Natural killer cell (primary cell): ENCODE data around the gene OGFOD3. TPM values are rescaled to one million over a fixed set of nuclear protein-coding genes. Genes with fewer than 3 reads are reported as not detected.
A peak's percentile ranks its signal among the peaks of the same experiment; 100 is the strongest.

ENCODE experiments used
- ATAC-seq, 3 donors: fragments of 150-1000 bp in 2 of 3; fragments of 200-7000 bp in 1 of 3; cut with Tn5 transposase; 1 replicate in 1 of 3; 2 replicates in 2 of 3; pipeline ENCODE4 v1.10.0; 2021; ENCODE audit warnings: mild to moderate bottlenecking in 2 of 3, moderate library complexity in 2 of 3
- DNase-seq, 2 donors: peaks; one replicate each; pipeline versions ENCODE4 v3.0.0 to v3.0.0-alpha.2; 2013 to 2021; ENCODE audit warnings: mixed read lengths in 1 of 2
- H3K27ac ChIP-seq: one replicate; pipeline ENCODE4 v1.5.1; 2013; ENCODE audit warnings: mild to moderate bottlenecking, low read length
- H3K27me3 ChIP-seq: one replicate; pipeline ENCODE4 v1.6.1; 2013; ENCODE audit warnings: low read length; ENCODE audit not compliant: control insufficient read depth, insufficient read depth
- H3K36me3 ChIP-seq: one replicate; pipeline ENCODE4 v1.6.1; 2013; ENCODE audit warnings: low read length; ENCODE audit not compliant: control insufficient read depth, insufficient read depth
- H3K4me1 ChIP-seq: one replicate; pipeline ENCODE4 v1.6.1; 2013; ENCODE audit warnings: low read length; ENCODE audit not compliant: control insufficient read depth, insufficient read depth
- H3K4me3 ChIP-seq: one replicate; pipeline ENCODE4 v1.5.1; 2013; ENCODE audit warnings: low read length
- H3K9me3 ChIP-seq: one replicate; pipeline ENCODE4 v1.6.1; 2013; ENCODE audit warnings: low read length; ENCODE audit not compliant: control insufficient read depth, insufficient read depth
- H3K27ac Mint-ChIP-seq, 2 donors: one replicate each; pipeline ENCODE4 v1.8.0; 2022; ENCODE audit warnings: mild to moderate bottlenecking in 2 of 2, mixed read lengths in 2 of 2, moderate library complexity in 1 of 2
- H3K27me3 Mint-ChIP-seq, 2 donors: one replicate each; pipeline ENCODE4 v1.8.0; 2022; ENCODE audit warnings: low read depth in 2 of 2, mixed read lengths in 2 of 2
- H3K36me3 Mint-ChIP-seq: one replicate; pipeline ENCODE4 v1.8.0; 2022; ENCODE audit warnings: mixed read lengths
- H3K4me1 Mint-ChIP-seq, 2 donors: one replicate each; pipeline ENCODE4 v1.8.0; 2022; ENCODE audit warnings: mixed read lengths in 2 of 2
- H3K4me3 Mint-ChIP-seq: one replicate; pipeline ENCODE4 v1.8.0; 2022; ENCODE audit warnings: mild to moderate bottlenecking, moderate library complexity, mixed read lengths
- H3K9me3 Mint-ChIP-seq, 2 donors: one replicate each; pipeline ENCODE4 v1.8.0; 2022; ENCODE audit warnings: mixed read lengths in 2 of 2
- CTCF ChIP-seq: fragments of 200-600 bp; IDR thresholded peaks from one replicate; pipeline ENCODE4 v1.8.0; 2022; ENCODE audit warnings: antibody characterized with exemption
- whole genome bisulfite sequencing: methylation state at CpG from one replicate; pipeline ENCODE4 v1.1.7; 2013; ENCODE audit warnings: missing lambda C conversion rate; ENCODE audit not compliant: insufficient coverage; 5-methylcytosine and 5-hydroxymethylcytosine counted together
- intact Hi-C: fragments of 100-400 bp; cut with micrococcal nuclease; formaldehyde crosslinking; loops from one replicate; pipeline ENCODE4 v1.14.2; 2022
- total RNA-seq, 4 donors: library from RNA; stranded (reverse); fragments of 120-200 nt in 1 of 4; gene quantifications; one replicate each; pipeline versions ENCODE4 v1.2.3 to v1.2.4, GENCODE V29; 2013 to 2022

Gene OGFOD3
- total RNA-seq, 3 donors from 2014 or later (not counting 1 experiment from before 2014, with no cell fraction given) = 21.6 to 28.6 (median 23.3) TPM

GRCh38 chr17:82447876-82448275 lies 29.5 kb upstream of the OGFOD3 start:
- Mint-ChIP-seq H3K4me1 (peaks cover 25 to 44% of the 10 kb centered on the region in 2 donors), H3K27ac (peak overlapping the region; percentile 80 to 81)

GRCh38 chr17:82446649-82447048 lies 28.3 kb upstream of the OGFOD3 start:
- Histone ChIP-seq H3K27me3 (no peaks in the 10 kb centered on the region), H3K27ac (no peak overlapping the region), H3K4me1 (peaks cover 57% of the 10 kb centered on the region), H3K9me3 (no peaks in the 10 kb centered on the region), H3K36me3 (peaks cover 48% of the 10 kb centered on the region), H3K4me3 (no peak overlapping the region)
- H3K36me3 Mint-ChIP-seq = no peaks in the 10 kb centered on the region
- no peak for TF ChIP-seq CTCF
- intact Hi-C loops = no loop called here
- peaks cover 25 to 45% of the 10 kb centered on the region in 2 donors for H3K4me1 Mint-ChIP-seq
- H3K27me3 Mint-ChIP-seq = no peaks in the 10 kb centered on the region
- DNase-seq = no peak
- H3K4me3 Mint-ChIP-seq = no peak overlapping the region
- 90% methylated on average over 12 of the region's 12 CpGs for WGBS
- no peaks in the 10 kb centered on the region for H3K9me3 Mint-ChIP-seq
- H3K27ac Mint-ChIP-seq = peak overlapping the region; percentile 80 to 81
- ATAC-seq = no peak

More at GRCh38 chr17:82447876-82448275, 29.5 kb upstream of the OGFOD3 start:
- Mint-ChIP-seq H3K36me3 (no peaks in the 10 kb centered on the region), H3K27me3 (no peaks in the 10 kb centered on the region), H3K4me3 (peak overlapping the region; percentile 63), H3K9me3 (no peaks in the 10 kb centered on the region)
- Histone ChIP-seq H3K36me3 (peaks cover 39% of the 10 kb centered on the region), H3K9me3 (no peaks in the 10 kb centered on the region), H3K4me3 (no peak overlapping the region), H3K4me1 (peaks cover 57% of the 10 kb centered on the region), H3K27ac (peak overlapping the region; percentile 63), H3K27me3 (no peaks in the 10 kb centered on the region)
- DNase-seq (no peak), ATAC-seq (no peak)
- intact Hi-C loops = no loop called here
- WGBS = 77% methylated on average over 9 of the region's 11 CpGs
- no peak for TF ChIP-seq CTCF

GRCh38 chr17:82446124-82446523 lies 27.7 kb upstream of the OGFOD3 start:
- Mint-ChIP-seq H3K27me3 (no peaks in the 10 kb centered on the region), H3K4me1 (peaks cover 20 to 43% of the 10 kb centered on the region in 2 donors), H3K36me3 (no peaks in the 10 kb centered on the region), H3K9me3 (no peaks in the 10 kb centered on the region), H3K4me3 (no peak overlapping the region), H3K27ac (peak overlapping the region in 1 of 2 donors; percentile 81)
- H3K27me3 ChIP-seq = no peaks in the 10 kb centered on the region
- H3K36me3 ChIP-seq = peaks cover 49% of the 10 kb centered on the region
- intact Hi-C loops = no loop called here
- WGBS = 95% methylated on average over 15 of the region's 15 CpGs
- H3K4me3 ChIP-seq = no peak overlapping the region
- DNase-seq = no peak
- no peak for ATAC-seq
- peaks cover 53% of the 10 kb centered on the region for H3K4me1 ChIP-seq
- no peak overlapping the region for H3K27ac ChIP-seq
- H3K9me3 ChIP-seq = no peaks in the 10 kb centered on the region
- TF ChIP-seq CTCF = no peak

- peak overlapping the region in 1 of 2 donors; percentile 81 for H3K27ac Mint-ChIP-seq
- no peak for ATAC-seq
- no peak overlapping the region for H3K27ac ChIP-seq
Measured at GRCh38 chr17:82445542-82445941, 27.2 kb upstream of the OGFOD3 start.

More at GRCh38 chr17:82445542-82445941, 27.2 kb upstream of the OGFOD3 start:
- Histone ChIP-seq H3K27me3 (no peaks in the 10 kb centered on the region), H3K4me1 (peaks cover 57% of the 10 kb centered on the region), H3K4me3 (no peak overlapping the region), H3K36me3 (peaks cover 49% of the 10 kb centered on the region), H3K9me3 (no peaks in the 10 kb centered on the region)
- Mint-ChIP-seq H3K36me3 (no peaks in the 10 kb centered on the region), H3K27me3 (no peaks in the 10 kb centered on the region), H3K4me1 (peaks cover 15 to 38% of the 10 kb centered on the region in 2 donors), H3K4me3 (no peak overlapping the region), H3K9me3 (no peaks in the 10 kb centered on the region)
- intact Hi-C loops = no loop called here
- DNase-seq = no peak
- TF ChIP-seq CTCF = no peak
- 77% methylated on average over 13 of the region's 13 CpGs for WGBS
